Transverse colon (tissue), 4 donors: ENCODE measurements around the gene SH2D4B. TPM values are rescaled to one million over a fixed set of nuclear protein-coding genes. Genes with fewer than 3 reads are reported as not detected.
A peak's percentile ranks its signal among the peaks of the same experiment; 100 is the strongest.

Source experiments
- DNase-seq: peaks from one replicate; pipeline ENCODE4 v3.0.0-alpha.2; 2019
- H3K27ac ChIP-seq, 4 donors: fragments of 200-600 bp; sonication (generic); 2 replicates each; pipeline ENCODE4 v1.5.1; 2016 to 2018; ENCODE audit warnings: inconsistent platforms in 4 of 4
- H3K27me3 ChIP-seq: fragments of 200-600 bp; sonication (generic); 2 replicates; pipeline ENCODE4 v1.5.1; 2017; ENCODE audit warnings: inconsistent platforms
- H3K36me3 ChIP-seq, 4 donors: fragments of 200-600 bp; sonication (generic); 2 replicates each; pipeline ENCODE4 v1.5.1; 2017 to 2019; ENCODE audit warnings: inconsistent platforms in 4 of 4
- H3K4me1 ChIP-seq, 4 donors: fragments of 200-600 bp; sonication (generic); 2 replicates each; pipeline ENCODE4 v1.5.1; 2017 to 2020; ENCODE audit warnings: inconsistent platforms in 4 of 4
- H3K4me3 ChIP-seq, 4 donors: fragments of 200-600 bp; sonication (generic); 1 replicate in 1 of 4; 2 replicates in 3 of 4; pipeline versions ENCODE4 v1.5.1 to v1.6.1; 2017 to 2019; ENCODE audit warnings: inconsistent platforms in 4 of 4
- H3K9me3 ChIP-seq, 2 donors: fragments of 200-600 bp; sonication (generic); 2 replicates each; pipeline ENCODE4 v1.5.1; 2017 to 2019; ENCODE audit warnings: inconsistent platforms in 2 of 2
- EP300 ChIP-seq: sonication (generic); formaldehyde crosslinking; IDR thresholded peaks from one replicate; pipeline ENCODE4 v1.6.1; 2017; ENCODE audit warnings: antibody characterized with exemption, low read depth
- POLR2A ChIP-seq: fragments of 450-650 bp; IDR thresholded peaks from one replicate; pipeline ENCODE4 v1.6.1; 2016; ENCODE audit warnings: antibody characterized with exemption, mild to moderate bottlenecking, moderate library complexity
- POLR2AphosphoS5 ChIP-seq, 3 donors: sonication (generic); formaldehyde crosslinking; IDR thresholded peaks; one replicate each; pipeline ENCODE4 v1.6.1; 2016; ENCODE audit warnings: antibody characterized with exemption in 3 of 3
- whole genome bisulfite sequencing, 2 donors: methylation state at CpG; one replicate each; pipeline ENCODE4 v1.1.5; 2018; ENCODE audit warnings: low coverage in 1 of 2; 5-methylcytosine and 5-hydroxymethylcytosine counted together
- in situ Hi-C, 4 donors: fragments of 200-750 bp; cut with MboI; loops; one replicate each; pipeline versions ENCODE4 v1.15.0 to v1.15.1; 2017; ENCODE audit warnings: low sequenced_read_pairs in 3 of 4, low pct_ligation_motif_present in 1 of 4, low pct_unique_long_range_greater_than_20kb in 1 of 4
- intact Hi-C: fragments of 100-400 bp; cut with DNase I; formaldehyde crosslinking; loops from one replicate; pipeline ENCODE4 v1.15.1; 2023; ENCODE audit warnings: low total_unique reads
- total RNA-seq, 4 donors: library from RNA; depleted of rRNA; stranded (reverse); fragments of >200 nt; gene quantifications; one replicate each; pipeline ENCODE4 v1.1.0, GENCODE V29; 2016
- TF ChIP-seq, protein P1 (sequence below), 5 experiments: fragments of 200-600 bp in 3 of 5; fragments of 450-650 bp in 2 of 5; sonication (generic) in 3 of 5; IDR thresholded peaks; 1 replicate in 2 of 5; 2 replicates in 3 of 5; pipeline ENCODE4 v1.5.1; 2016 to 2017; ENCODE audit warnings: antibody characterized with exemption in 5 of 5, inconsistent platforms in 3 of 5, mild to moderate bottlenecking in 2 of 5, moderate library complexity in 1 of 5

Gene SH2D4B
- total RNA-seq, 4 donors from 2014 or later: 0.32 TPM; not detected in 3

DNA sequence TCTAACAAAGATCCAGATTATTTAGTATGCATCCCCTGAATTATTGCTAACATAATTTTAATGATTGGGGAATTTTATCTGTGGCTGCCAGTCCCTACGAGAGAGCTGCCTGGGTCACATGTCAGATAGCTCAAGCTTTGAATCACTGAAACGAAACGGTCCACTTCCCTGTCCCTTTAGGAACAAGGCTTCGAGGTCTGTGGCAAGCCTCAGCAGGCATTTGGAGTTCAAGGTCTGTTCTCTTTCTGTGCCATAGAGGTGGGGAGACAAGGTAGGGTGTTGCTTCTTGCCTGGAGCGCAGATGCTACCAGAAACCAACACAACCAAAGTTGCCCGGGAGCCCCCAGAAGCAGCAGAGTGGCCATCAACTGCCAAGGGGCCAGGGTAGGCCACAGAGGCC, 13.9 kb upstream of the SH2D4B start:
- 66% methylated on average over 6 of the region's 6 CpGs; no CpG with 5 or more reads in 1 of the 2 donors for WGBS, 2 donors
- no peak for DNase-seq
- Histone ChIP-seq H3K27me3 (no peaks in the 10 kb centered on the region), H3K27ac (no peak overlapping the region), H3K9me3 (no peaks in the 10 kb centered on the region), H3K4me3 (no peak overlapping the region), H3K36me3 (peaks cover 0 to 2% (median 0%) of the 10 kb centered on the region in 4 donors), H3K4me1 (peaks cover 0 to 10% (median 1%) of the 10 kb centered on the region in 4 donors)
- in situ Hi-C loops: no loop called here
- intact Hi-C loops: no loop called here
- TF ChIP-seq EP300 (no peak), POLR2A (no peak), POLR2AphosphoS5 (IDR thresholded peaks at IDR 0.05) (no peak)
- TF ChIP-seq, protein P1, sequence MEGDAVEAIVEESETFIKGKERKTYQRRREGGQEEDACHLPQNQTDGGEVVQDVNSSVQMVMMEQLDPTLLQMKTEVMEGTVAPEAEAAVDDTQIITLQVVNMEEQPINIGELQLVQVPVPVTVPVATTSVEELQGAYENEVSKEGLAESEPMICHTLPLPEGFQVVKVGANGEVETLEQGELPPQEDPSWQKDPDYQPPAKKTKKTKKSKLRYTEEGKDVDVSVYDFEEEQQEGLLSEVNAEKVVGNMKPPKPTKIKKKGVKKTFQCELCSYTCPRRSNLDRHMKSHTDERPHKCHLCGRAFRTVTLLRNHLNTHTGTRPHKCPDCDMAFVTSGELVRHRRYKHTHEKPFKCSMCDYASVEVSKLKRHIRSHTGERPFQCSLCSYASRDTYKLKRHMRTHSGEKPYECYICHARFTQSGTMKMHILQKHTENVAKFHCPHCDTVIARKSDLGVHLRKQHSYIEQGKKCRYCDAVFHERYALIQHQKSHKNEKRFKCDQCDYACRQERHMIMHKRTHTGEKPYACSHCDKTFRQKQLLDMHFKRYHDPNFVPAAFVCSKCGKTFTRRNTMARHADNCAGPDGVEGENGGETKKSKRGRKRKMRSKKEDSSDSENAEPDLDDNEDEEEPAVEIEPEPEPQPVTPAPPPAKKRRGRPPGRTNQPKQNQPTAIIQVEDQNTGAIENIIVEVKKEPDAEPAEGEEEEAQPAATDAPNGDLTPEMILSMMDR (IDR thresholded peaks at IDR 0.05): no peak

DNA sequence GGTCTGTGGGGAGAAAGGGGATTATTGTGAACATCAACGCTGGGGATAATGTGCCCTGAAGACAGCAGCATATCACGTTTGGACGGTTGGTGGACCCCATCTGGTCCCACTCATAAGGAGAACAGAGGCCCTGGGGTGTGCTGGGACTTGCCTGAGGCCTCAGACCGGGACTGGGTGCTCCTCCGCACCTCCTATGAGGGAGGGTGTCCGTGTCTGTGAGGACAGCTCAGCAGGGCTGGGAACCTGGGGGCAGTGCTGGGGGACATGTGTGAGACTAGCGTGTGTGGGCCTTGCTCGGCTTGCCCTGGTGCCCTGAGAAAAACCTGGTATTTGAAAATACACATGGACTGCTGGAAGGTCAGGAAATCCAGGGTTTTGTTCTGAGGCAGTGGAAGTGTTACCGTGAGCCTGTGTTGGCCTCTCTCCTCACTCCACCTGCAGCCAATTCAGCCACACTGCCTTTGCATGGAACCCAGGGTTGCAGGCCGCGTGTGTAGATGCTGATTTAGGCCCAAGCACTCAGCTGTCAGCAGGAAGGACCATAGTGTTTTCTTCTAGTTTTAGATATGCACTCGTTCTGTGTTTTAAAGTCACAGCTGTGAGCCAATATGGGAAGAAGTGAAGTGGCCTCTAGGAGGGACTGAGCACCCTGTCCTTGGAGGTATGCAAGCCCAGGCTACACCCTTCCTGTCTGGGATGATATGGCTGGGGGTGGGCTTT, 13.4 kb upstream of the SH2D4B start:
- no peak overlapping the region for H3K27ac ChIP-seq
- no peak overlapping the region for H3K4me3 ChIP-seq
- in situ Hi-C loops: no loop called here
- no peaks in the 10 kb centered on the region for H3K9me3 ChIP-seq
- intact Hi-C loops: no loop called here
- H3K4me1 ChIP-seq: peaks cover 0 to 13% (median 1%) of the 10 kb centered on the region in 4 donors
- TF ChIP-seq POLR2A: no peak
- peak in 1 of 3 donors; percentile 12 for TF ChIP-seq POLR2AphosphoS5 (IDR thresholded peaks at IDR 0.05)
- DNase-seq: no peak
- H3K36me3 ChIP-seq: no peaks in the 10 kb centered on the region
- WGBS, 2 donors: 76% methylated on average over 12 of the region's 12 CpGs; no CpG with 5 or more reads in 1 of the 2 donors
- no peaks in the 10 kb centered on the region for H3K27me3 ChIP-seq

DNA sequence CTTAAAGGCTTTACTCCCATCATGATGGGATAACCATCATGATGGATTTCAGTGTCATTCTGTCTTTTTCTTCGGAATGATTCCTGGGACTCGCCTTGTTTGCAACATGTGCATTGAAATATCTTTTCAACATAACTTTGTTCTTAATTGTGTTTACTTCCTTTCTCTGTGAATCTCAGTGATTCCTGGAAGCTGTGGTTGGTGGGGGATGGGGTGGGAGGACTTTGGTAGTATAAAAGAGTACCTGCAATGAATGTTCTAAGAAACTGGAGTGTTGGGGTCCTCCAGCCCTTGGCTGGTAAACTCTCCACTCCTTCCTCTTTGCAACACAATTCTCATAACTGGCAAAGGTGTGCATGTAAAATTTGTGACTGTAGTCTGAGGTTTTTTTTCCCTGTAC, 11.5 kb upstream of the SH2D4B start:
- Histone ChIP-seq H3K27me3 (no peaks in the 10 kb centered on the region), H3K9me3 (no peaks in the 10 kb centered on the region), H3K27ac (no peak overlapping the region), H3K4me3 (no peak overlapping the region), H3K36me3 (no peaks in the 10 kb centered on the region), H3K4me1 (peaks cover 0 to 23% (median 4%) of the 10 kb centered on the region in 4 donors)
- intact Hi-C loops (no loop called here), in situ Hi-C loops (no loop called here)
- no peak for DNase-seq
- WGBS, 2 donors: 75 to 100% methylated on average over 1 to 2 of the region's 2 CpGs
- TF ChIP-seq POLR2A (no peak), EP300 (no peak)
- TF ChIP-seq, protein P1 (IDR thresholded peaks at IDR 0.05): no peak

DNA sequence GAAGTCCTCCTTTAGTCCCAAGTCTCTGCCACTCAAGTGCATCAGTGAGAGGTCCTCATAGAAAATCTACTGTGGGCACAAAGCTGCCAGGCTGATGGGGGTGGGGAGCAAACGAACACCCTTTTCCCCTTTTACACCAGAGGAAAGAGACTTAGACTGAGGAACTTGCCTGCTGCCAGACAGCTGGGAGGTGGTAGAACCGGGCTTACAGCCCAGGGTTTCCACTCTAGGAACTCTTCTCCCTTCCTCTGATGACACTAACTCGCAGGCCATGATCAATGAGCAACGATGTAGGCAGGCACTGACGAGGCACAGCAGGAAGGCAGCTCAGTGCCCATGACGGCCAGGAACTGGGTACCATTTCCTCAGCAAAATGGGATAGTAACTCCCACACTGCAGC, 11.0 kb upstream of the SH2D4B start:
- DNase-seq: no peak
- in situ Hi-C loops (no loop called here), intact Hi-C loops (no loop called here)
- Histone ChIP-seq H3K27ac (no peak overlapping the region), H3K4me1 (peaks cover 0 to 23% (median 4%) of the 10 kb centered on the region in 4 donors), H3K9me3 (no peaks in the 10 kb centered on the region), H3K27me3 (no peaks in the 10 kb centered on the region), H3K4me3 (no peak overlapping the region), H3K36me3 (no peaks in the 10 kb centered on the region)
- WGBS, 2 donors: 61% methylated on average over 6 of the region's 6 CpGs; no CpG with 5 or more reads in 1 of the 2 donors
- TF ChIP-seq, protein P1 (IDR thresholded peaks at IDR 0.05): no peak
- TF ChIP-seq POLR2AphosphoS5 (IDR thresholded peaks at IDR 0.05) (no peak), EP300 (no peak)
